Measurements from ENCODE around the gene FAM193A.

FAM193A gene

DNA sequence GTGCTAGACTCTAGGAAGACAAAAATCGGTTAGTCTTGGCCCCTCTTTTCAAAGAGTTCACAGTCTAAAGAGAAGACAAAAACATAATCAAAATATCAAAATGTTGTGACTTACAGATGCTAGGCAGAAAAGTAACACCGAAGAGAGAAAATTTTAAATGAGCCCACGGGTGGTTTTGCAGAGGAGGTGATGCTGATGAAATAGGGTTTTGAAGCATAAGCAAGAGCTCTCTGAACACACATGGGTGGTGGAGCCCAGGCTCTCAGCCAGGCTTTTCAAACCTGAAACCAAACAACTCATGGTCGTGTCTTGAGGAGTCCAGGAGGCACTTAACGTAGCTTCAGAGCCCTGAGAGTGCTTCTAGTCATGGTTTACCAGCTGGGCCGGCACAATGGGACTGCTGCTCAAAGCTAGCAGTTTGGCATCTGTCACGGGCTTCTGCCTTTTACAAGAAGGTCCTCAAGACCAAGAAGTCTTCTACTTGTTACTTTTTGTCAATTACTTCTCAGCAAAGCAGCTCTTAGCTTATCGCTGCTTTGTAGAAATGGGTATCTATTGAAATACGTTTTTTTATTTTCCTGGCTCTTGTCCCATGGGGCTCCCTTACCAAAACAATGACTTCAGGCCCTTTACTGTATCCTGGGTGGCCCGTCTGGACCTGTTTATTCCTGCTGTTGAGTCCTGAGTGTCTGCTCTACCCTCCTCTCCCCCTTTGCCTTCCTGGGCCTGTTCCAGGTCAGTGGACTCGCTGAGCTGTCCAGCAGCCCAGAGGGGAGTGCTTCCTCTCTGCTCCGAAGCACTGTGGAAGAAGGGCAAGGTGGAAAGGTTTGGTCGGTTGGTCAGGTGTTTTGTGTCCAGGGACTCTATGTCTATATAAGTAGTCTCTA lies 150.2 kb downstream of the FAM193A start:
- no peak for DNase-seq (ENCODE audit: low spot score)
- H3K27ac ChIP-seq: no peak overlapping the region
- TF ChIP-seq, protein P1, sequence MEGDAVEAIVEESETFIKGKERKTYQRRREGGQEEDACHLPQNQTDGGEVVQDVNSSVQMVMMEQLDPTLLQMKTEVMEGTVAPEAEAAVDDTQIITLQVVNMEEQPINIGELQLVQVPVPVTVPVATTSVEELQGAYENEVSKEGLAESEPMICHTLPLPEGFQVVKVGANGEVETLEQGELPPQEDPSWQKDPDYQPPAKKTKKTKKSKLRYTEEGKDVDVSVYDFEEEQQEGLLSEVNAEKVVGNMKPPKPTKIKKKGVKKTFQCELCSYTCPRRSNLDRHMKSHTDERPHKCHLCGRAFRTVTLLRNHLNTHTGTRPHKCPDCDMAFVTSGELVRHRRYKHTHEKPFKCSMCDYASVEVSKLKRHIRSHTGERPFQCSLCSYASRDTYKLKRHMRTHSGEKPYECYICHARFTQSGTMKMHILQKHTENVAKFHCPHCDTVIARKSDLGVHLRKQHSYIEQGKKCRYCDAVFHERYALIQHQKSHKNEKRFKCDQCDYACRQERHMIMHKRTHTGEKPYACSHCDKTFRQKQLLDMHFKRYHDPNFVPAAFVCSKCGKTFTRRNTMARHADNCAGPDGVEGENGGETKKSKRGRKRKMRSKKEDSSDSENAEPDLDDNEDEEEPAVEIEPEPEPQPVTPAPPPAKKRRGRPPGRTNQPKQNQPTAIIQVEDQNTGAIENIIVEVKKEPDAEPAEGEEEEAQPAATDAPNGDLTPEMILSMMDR (conservative IDR thresholded peaks at IDR 0.05; ENCODE audit: low read depth): no peak
- ChIA-PET CTCF (interaction anchor here (0.7 kb wide), 1 partner anchor 470 kb away, joined by 4 read pairs; no protein-coding TSS in a partner anchor), POLR2A (ENCODE audit: low non-redundant PET) (interaction anchor here (0.6 kb wide), 1 partner anchor 38 kb away, joined by 10 read pairs; no protein-coding TSS in a partner anchor)

DNA sequence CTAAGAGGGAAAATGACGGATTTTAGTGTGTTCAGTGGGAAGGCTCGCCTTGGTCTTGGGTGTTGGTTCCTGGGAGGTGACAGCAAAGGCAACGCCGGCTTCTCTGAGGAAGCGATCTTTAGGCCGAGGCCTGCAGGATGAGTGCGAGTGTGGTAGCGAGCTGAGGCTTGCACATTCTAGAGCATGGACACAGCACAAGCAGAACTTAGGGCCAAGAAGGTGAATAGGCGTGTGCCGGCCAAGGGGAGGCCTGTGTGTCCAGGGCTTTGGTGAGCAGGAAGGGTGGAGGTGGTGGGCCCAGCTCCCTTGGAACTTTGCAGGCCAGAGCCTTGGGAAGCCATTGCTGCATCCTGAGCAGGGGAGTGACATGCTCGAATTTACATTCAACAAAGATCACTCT lies 151.8 kb downstream of the FAM193A start:
- CTCF ChIA-PET: no interaction called here

DNA sequence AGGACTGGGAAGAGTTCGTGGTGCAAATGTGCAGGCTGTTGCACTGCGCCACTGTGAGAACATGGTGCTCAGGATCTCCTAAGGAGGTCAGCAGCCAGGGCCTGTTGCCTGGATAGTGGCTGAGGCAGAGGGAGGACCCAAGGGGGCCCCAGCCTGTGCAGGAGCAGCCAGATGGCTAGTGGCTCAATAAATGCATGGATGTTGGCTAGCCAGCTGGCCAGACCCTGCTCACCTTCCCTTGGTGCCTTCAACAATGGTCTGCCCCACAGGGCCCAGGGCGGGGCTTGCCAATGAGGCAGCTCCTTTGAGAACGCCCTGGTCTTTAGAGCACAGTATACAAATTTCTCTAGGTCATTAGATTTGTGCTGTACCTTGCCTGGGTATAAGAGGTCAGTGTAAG lies 152.2 kb downstream of the FAM193A start:
- ChIA-PET POLR2A (ENCODE audit: low non-redundant PET) (no interaction called here), CTCF (no interaction called here)
- TF ChIP-seq, protein P1 (conservative IDR thresholded peaks at IDR 0.05; ENCODE audit: low read depth): no peak
- no peak for DNase-seq (ENCODE audit: low spot score)
- no peak overlapping the region for H3K27ac ChIP-seq

More for the DNA sequence above, 151.8 kb downstream of the FAM193A start:
- no peak for DNase-seq (ENCODE audit: low spot score)
- POLR2A ChIA-PET (ENCODE audit: low non-redundant PET): no interaction called here
- TF ChIP-seq, protein P1 (conservative IDR thresholded peaks at IDR 0.05; ENCODE audit: low read depth): no peak
- H3K27ac ChIP-seq: no peak overlapping the region

DNA sequence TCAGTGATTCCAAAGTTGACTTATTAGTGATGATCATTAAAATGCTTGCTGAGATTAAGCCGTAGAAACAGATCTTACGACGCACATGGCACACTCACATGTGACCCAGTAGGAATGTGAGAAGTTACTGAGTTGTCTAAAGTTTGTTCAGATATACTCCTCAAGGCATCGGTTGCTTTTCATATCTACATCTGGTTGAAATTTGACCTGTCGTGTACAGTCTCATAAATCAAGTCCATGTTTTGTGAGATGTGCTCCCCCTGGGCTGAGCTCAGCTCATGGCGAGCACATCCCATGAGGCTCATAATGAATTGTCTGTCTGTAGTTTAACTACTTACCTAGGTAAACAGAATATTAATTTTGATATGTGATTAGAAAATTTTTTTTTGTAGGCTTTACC lies 152.7 kb downstream of the FAM193A start:
- POLR2A ChIA-PET (ENCODE audit: low non-redundant PET): no interaction called here
- CTCF ChIA-PET: no interaction called here
- TF ChIP-seq, protein P1 (conservative IDR thresholded peaks at IDR 0.05; ENCODE audit: low read depth): no peak
- H3K27ac ChIP-seq: no peak overlapping the region
- no peak for DNase-seq (ENCODE audit: low spot score)

DNA sequence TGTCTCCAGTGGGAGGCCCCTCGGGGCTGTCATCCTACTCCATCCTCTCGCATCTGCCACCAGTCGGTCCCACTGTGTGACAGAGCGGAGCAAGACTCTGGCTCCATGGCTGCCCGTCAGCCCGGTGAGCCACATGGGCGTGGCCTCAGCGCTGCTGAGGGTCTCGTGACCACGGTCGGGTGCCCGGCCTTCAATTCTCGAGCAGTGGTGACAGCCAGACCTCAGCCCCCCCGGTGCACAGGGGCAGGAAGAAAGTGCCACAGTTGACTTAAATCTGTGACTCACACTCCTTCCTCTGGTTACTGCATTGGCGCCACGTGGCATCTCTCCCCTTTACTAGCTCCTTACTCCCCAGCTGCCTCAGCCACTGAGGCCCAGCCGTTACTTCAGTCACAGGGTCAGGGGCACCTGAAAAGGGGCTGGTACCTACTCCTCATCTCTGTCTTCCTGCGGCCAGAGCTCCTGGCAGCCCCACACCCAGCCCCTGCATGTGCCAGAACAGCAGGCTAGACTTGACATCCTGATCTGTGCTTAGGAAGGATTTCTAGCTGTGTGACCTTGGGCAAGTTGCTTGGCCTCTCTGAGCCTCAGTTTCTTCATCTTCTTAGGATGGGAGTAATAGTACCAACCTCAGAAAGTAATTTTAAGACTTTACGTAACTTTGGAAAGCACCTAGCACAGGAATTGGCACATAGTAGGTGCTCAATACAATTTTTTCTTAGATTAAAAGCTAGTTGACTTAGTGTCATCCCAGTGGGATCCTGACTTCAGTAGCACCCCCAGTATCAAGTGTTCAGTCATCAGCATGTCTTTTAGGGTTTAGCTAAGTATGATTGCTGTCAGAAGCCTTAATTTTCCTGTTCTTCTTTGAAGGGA lies 153.6 kb downstream of the FAM193A start:
- TF ChIP-seq, protein P1 (conservative IDR thresholded peaks at IDR 0.05; ENCODE audit: low read depth): no peak
- no peak for DNase-seq (ENCODE audit: low spot score)

DNA sequence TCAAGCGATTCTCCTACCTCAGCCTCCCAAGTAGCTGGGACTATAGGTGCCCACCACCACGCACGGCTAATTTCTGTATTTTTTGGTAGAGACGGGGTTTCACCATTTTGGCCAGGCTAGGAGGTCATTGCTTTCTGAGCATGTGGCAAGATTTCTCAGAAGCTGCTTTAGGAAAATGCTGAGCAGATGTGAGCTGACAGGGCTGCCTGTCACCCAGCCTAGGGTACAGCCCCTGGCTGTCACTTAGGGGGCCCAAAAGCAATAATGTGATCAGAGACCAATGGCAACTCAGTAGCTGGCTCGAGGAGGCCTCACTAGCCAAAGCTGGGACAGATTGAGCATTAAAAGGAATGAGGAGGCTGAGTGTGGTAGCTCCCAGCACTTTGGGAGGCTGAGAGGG lies 154.9 kb downstream of the FAM193A start:
- ChIA-PET POLR2A (ENCODE audit: low non-redundant PET) (no interaction called here), CTCF (no interaction called here)
- H3K27ac ChIP-seq: no peak overlapping the region
- TF ChIP-seq, protein P1 (conservative IDR thresholded peaks at IDR 0.05; ENCODE audit: low read depth): no peak
- DNase-seq (ENCODE audit: low spot score): no peak

More for the DNA sequence above, 153.6 kb downstream of the FAM193A start:
- H3K27ac ChIP-seq: no peak overlapping the region
- CTCF ChIA-PET: no interaction called here
- POLR2A ChIA-PET (ENCODE audit: low non-redundant PET): no interaction called here
